AG04449 (cell line): ENCODE results near the gene PRKCZ.

Experiments
- CTCF ChIA-PET: fragments of 350-600 bp; formaldehyde crosslinking; extraction: SDS; loops from one replicate; lab custom pipeline; 2021; ENCODE audit warnings: antibody characterized with exemption; lab: Yijun Ruan, JAX
- POLR2A ChIA-PET: fragments of 400-600, 350-600 bp; formaldehyde crosslinking; extraction: SDS; loops from one replicate; lab custom pipeline; 2020; ENCODE audit warnings: antibody characterized with exemption, inconsistent platforms; lab: Yijun Ruan, JAX
- DNase-seq: peaks from one replicate; pipeline ENCODE4 v3.0.0-alpha.2; 2010; ENCODE audit warnings: low read depth, low spot score
- H3K4me3 ChIP-seq: 2 replicates; pipeline ENCODE4 v1.5.1; 2011; ENCODE audit warnings: low read depth, mild to moderate bottlenecking, control low read depth, low read length
- CTCF ChIP-seq: IDR thresholded peaks from one replicate; pipeline ENCODE4 v1.5.1; 2011; ENCODE audit warnings: mild to moderate bottlenecking, moderate library complexity, low read length, control low read depth, inconsistent platforms; ENCODE audit not compliant: insufficient read depth; ENCODE audit errors: missing control alignments

PRKCZ gene

GRCh38 chr1:2227346-2228156, 177.3 kb downstream of the PRKCZ start:
- POLR2A ChIA-PET = interaction anchor here (0.5 to 1.9 kb wide), 22 partner anchors 8 to 164 kb away, joined by 3 to 9 read pairs (median 4); partner anchors contain the start of genes FAAP20, MORN1 and RER1
- CTCF ChIA-PET = interaction anchor here (2.1 to 6.8 kb wide), 3 partner anchors 32 to 153 kb away, joined by 11 to 52 read pairs (median 41); partner anchors contain the start of gene FAAP20
- no peak for DNase-seq
- peak overlapping the region; percentile 83 for H3K4me3 ChIP-seq
- no peak for TF ChIP-seq CTCF

GRCh38 chr1:2228157-2228594, 178.0 kb downstream of the PRKCZ start, which contains the start of gene SKI:
Gene SKI, plus strand, starts transcription at chr1:2228319. Its CDS starts 448 bp downstream, at chr1:2228767.
- no peak for TF ChIP-seq CTCF
- POLR2A ChIA-PET = interaction anchor here (1.0 to 1.9 kb wide), 10 partner anchors 11 to 163 kb away, joined by 3 to 10 read pairs (median 4); partner anchors contain the start of genes MORN1 and RER1
- peak within 1 kb of the TSS; percentile 83 for H3K4me3 ChIP-seq
- DNase-seq = no peak
- CTCF ChIA-PET = interaction anchor here (1.2 to 6.8 kb wide), 3 partner anchors 33 to 156 kb away, joined by 4 to 52 read pairs (median 41); partner anchors contain the start of gene FAAP20

- CTCF ChIA-PET = interaction anchor here (0.8 to 6.8 kb wide), 5 partner anchors 33 to 155 kb away, joined by 3 to 52 read pairs (median 4); partner anchors contain the start of gene FAAP20
- DNase-seq = no peak
Measured at GRCh38 chr1:2228694-2229036, 178.5 kb downstream of the PRKCZ start.

GRCh38 chr1:2229037-2229864, 179.0 kb downstream of the PRKCZ start:
- peak; percentile 3 for TF ChIP-seq CTCF
- H3K4me3 ChIP-seq = peak overlapping the region; percentile 83
- ChIA-PET CTCF (interaction anchor here (0.8 to 6.8 kb wide), 5 partner anchors 34 to 155 kb away, joined by 3 to 52 read pairs (median 4); partner anchors contain the start of gene FAAP20), POLR2A (interaction anchor here (0.6 to 1.9 kb wide), 13 partner anchors 12 to 162 kb away, joined by 3 to 11 read pairs (median 5); partner anchors contain the start of genes FAAP20, MORN1 and RER1)
- DNase-seq = no peak

More at GRCh38 chr1:2228694-2229036, 178.5 kb downstream of the PRKCZ start:
- POLR2A ChIA-PET = interaction anchor here (0.6 to 1.9 kb wide), 12 partner anchors 13 to 163 kb away, joined by 3 to 11 read pairs (median 4); partner anchors contain the start of genes FAAP20, MORN1 and RER1
- H3K4me3 ChIP-seq = peak overlapping the region; percentile 83
- TF ChIP-seq CTCF = no peak

- CTCF ChIA-PET = interaction anchor here (0.9 to 6.8 kb wide), 6 partner anchors 35 to 157 kb away, joined by 3 to 52 read pairs (median 4); partner anchors contain the start of gene FAAP20
- POLR2A ChIA-PET = interaction anchor here (0.6 to 1.9 kb wide), 7 partner anchors 21 to 246 kb away, joined by 3 to 10 read pairs (median 5); partner anchors contain the start of genes FAAP20, MORN1, PLCH2 and RER1
- peak overlapping the region; percentile 83 for H3K4me3 ChIP-seq
- no peak for TF ChIP-seq CTCF
- no peak for DNase-seq
Measured at GRCh38 chr1:2229911-2230731, 179.9 kb downstream of the PRKCZ start.
